ENCODE results near the gene FTH1. TPM values are rescaled to one million over a fixed set of nuclear protein-coding genes. Genes with fewer than 3 reads are reported as not detected.

Gene FTH1
- 1,461 and 1,535 TPM in 2 replicates for total RNA-seq (2021; fragmentation: NEBNext Ultra II Directional; extraction: Animal tissue kit (Norgen Biotek cat#: 25700))
- 895 and 1,153 TPM in 2 replicates for polyA plus RNA-seq (2011; rRNA removed)
- polyA plus RNA-seq (2011; cell fraction: cytosol; rRNA removed) = 859 TPM
- 858 TPM for polyA plus RNA-seq (2011; cell fraction: nucleus; rRNA removed)
- 2,371 to 2,868 TPM (median 2,459 TPM) in 4 replicates for polyA plus RNA-seq (2012, experiment 1 of 2)
- polyA plus RNA-seq (2012, experiment 2 of 2) = 3,437 TPM
- polyA plus RNA-seq (2013, experiment 1 of 2) = 1,345 TPM
- 1,427 TPM for polyA plus RNA-seq (2013, experiment 2 of 2)
- polyA minus RNA-seq (2011; rRNA and poly(A)+ RNA removed) = 388 and 391 TPM in 2 replicates
- 705 TPM for polyA minus RNA-seq (2011; cell fraction: cytosol; rRNA and poly(A)+ RNA removed)
- 403 TPM for polyA minus RNA-seq (2011; cell fraction: nucleus; rRNA and poly(A)+ RNA removed)
- long read RNA-seq, experiment 1, transcript FTH1-211 (3 exons, 788 nt) = minor isoform, 9 of 2,235 reads
- long read RNA-seq, experiment 1, transcript FTH1-201 (4 exons, 1,229 nt) = major isoform, 1,936 of 2,235 reads
- long read RNA-seq, experiment 1, partial matches to known transcripts = 208 of 2,235 reads
- long read RNA-seq, experiment 1, other reads (novel, unspliced or antisense) = 74 of 2,235 reads
- long read RNA-seq, experiment 2, transcript FTH1-201 (4 exons, 1,229 nt) = major isoform, 8 of 9 reads
- long read RNA-seq, experiment 2, partial matches to known transcripts = 1 of 9 reads
- long read RNA-seq, experiment 2, other reads (novel, unspliced or antisense) = 0 of 9 reads

DNA sequence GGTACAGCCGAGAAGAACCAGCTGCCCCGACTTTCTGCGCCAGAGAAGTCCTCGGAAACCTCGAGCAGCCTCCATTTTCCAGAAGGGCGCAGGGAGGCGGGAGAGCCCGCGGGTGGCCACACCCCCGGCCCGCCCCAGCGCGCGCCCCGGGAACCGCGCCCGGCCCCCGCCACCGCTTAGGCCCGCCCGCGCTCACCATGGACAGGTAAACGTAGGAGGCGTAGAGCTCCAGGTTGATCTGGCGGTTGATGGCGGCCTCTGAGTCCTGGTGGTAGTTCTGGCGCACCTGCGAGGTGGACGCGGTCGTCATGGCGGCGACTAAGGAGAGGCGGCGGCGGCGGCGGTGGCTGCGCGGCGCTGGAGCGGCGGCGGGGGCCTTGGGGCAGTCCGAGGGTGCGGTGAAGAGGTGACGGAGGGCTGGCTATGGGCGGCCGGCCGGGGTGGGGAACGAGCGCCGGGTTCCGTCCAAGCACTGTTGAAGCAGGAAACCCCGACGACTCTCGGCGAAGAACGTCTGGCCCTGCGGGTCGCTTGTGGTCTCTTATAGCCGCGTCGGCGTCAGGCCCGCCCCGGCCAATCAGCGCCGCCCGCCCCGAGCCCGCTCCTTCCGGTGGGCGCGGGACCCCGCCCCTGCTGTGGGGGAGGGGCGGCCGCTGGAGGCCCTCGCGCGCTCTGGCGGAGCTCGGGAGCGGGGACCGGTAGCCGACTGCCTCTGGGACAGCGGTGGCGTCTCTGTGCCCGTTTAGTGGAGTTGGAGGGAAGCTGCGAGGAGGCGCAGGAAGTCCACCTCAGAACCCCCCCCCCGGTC lies at the start of gene FTH1:
Gene FTH1, minus strand, starts transcription at position 519 of the 808 bp plus-strand sequence. Its CDS starts 209 bp downstream, at position 310.
- H3K4me2 ChIP-seq (ENCODE audit: insufficient read depth in 1 of 2, low read depth in 2 of 2, low read length in 2 of 2) = peak within 1 kb of the TSS; percentile 90 to 97
- H3K4me3 ChIP-seq (ENCODE audit: extremely low read depth in 1 of 4, insufficient read depth in 2 of 4, low read depth in 3 of 4, low read length in 4 of 4) = peak within 1 kb of the TSS; percentile 89 to 97 (median 96)
- H2BK15ac ChIP-seq (ENCODE audit: low read length) = peak within 1 kb of the TSS; percentile 74; the same call in 1 of the 2 replicates
- peaks cover 9 to 20% (median 13%) of the 10 kb centered on the region in 4 experiments for H3K4me1 ChIP-seq (replicated peaks in 1 of 4; ENCODE audit: control insufficient read depth in 3 of 4, insufficient read depth in 4 of 4, low read length in 3 of 4)
- ChIA-PET CTCF (ENCODE audit: partially characterized antibody) (interaction anchor here (0.6 to 5.8 kb wide), 7 partner anchors 12 to 141 kb away, joined by 3 to 36 read pairs (median 4); no protein-coding TSS in a partner anchor), POLR2A (ENCODE audit: partially characterized antibody) (interaction anchor here (0.7 to 25.7 kb wide), 48 partner anchors 5 to 175 kb away, joined by 3 to 458 read pairs (median 5); partner anchors contain the start of genes BEST1, FEN1, FTH1 and INCENP)
- H3K9me3 ChIP-seq (ENCODE audit: insufficient read depth in 2 of 2, low read depth in 1 of 2, low read length in 1 of 2) = no peaks in the 10 kb centered on the region
- no peaks in the 10 kb centered on the region for H3K27me3 ChIP-seq (replicated peaks in 1 of 4; ENCODE audit: control insufficient read depth in 3 of 4, extremely low read depth in 1 of 4, insufficient read depth in 3 of 4, low read length in 3 of 4)
- peak within 1 kb of the TSS; percentile 78 for H2AK5ac ChIP-seq (ENCODE audit: low read depth, low read length)
- peak within 1 kb of the TSS; percentile 96 for H3K27ac ChIP-seq (ENCODE audit: low read depth, low read length)
- peaks cover 14 to 35% of the 10 kb centered on the region in 2 experiments for H3K79me2 ChIP-seq (ENCODE audit: control insufficient read depth in 1 of 2, insufficient read depth in 2 of 2, low read length in 2 of 2)
- peak within 1 kb of the TSS; percentile 90 for H3K14ac ChIP-seq (ENCODE audit: insufficient read length)
- DNase-seq (ENCODE audit: low read depth in 1 of 2, low spot score in 2 of 2) = peak; percentile 56 to 90
- H2BK12ac ChIP-seq (ENCODE audit: low read depth, low read length) = peak within 1 kb of the TSS; percentile 80
- peak within 1 kb of the TSS; percentile 96 for H2BK5ac ChIP-seq (ENCODE audit: low read depth, low read length)
- peaks cover 14 to 29% (median 28%) of the 10 kb centered on the region in 4 experiments; a peak in 7 of 8 replicates for H3K36me3 ChIP-seq (ENCODE audit: control insufficient read depth in 2 of 4, insufficient read depth in 4 of 4, low read length in 3 of 4)
- peak within 1 kb of the TSS; percentile 93 for H4K5ac ChIP-seq (ENCODE audit: insufficient read length, low read depth, low read length)
- H3K56ac ChIP-seq (replicated peaks; ENCODE audit: insufficient read length, low read depth, low read length) = peak within 1 kb of the TSS; percentile 71
- H3K18ac ChIP-seq (ENCODE audit: extremely low read depth, low read length) = peak within 1 kb of the TSS; percentile 98
- H4K8ac ChIP-seq (ENCODE audit: extremely low read depth, insufficient read depth, low read length) = peak within 1 kb of the TSS; percentile 98
- FAIRE-seq = no peak
- peaks cover 10 to 19% of the 10 kb centered on the region in 2 experiments for H4K20me1 ChIP-seq (replicated peaks in 1 of 2; ENCODE audit: control insufficient read depth in 1 of 2, insufficient read depth in 2 of 2, low read length in 2 of 2)
- H3K9ac ChIP-seq (replicated peaks in 1 of 4; ENCODE audit: extremely low read depth in 1 of 4, low read depth in 3 of 4, low read length in 3 of 4) = peak within 1 kb of the TSS; percentile 88 to 95 (median 92)
- H2AFZ ChIP-seq (ENCODE audit: low read length) = no peak within 1 kb of the TSS
- peaks cover 12% of the 10 kb centered on the region; the same call in 1 of the 2 replicates for H3K23me2 ChIP-seq (ENCODE audit: low read depth, low read length)
- H4K91ac ChIP-seq (replicated peaks; ENCODE audit: insufficient read length, low read length) = peak within 1 kb of the TSS; percentile 97
- WGBS, 2 experiments (ENCODE audit: extremely low coverage in 1 of 2, insufficient coverage in 1 of 2, insufficient read length in 1 of 2, insufficient replicate concordance in 2 of 2, low coverage in 1 of 2, low lambda C conversion rate in 2 of 2, missing lambda C conversion rate in 1 of 2) = 15% methylated on average over 45 of the region's 93 CpGs; no CpG with 5 or more reads in 1 of the 2 experiments
- peak within 1 kb of the TSS; percentile 99 for H3K4ac ChIP-seq (replicated peaks; ENCODE audit: insufficient read length, low read depth, low read length)
- peak within 1 kb of the TSS; percentile 52 for H2BK120ac ChIP-seq (replicated peaks; ENCODE audit: low read depth, low read length)
- H3K79me1 ChIP-seq (ENCODE audit: low read depth, low read length) = peaks cover 2% of the 10 kb centered on the region
- no peak within 1 kb of the TSS for H3K23ac ChIP-seq (ENCODE audit: insufficient read length)
- H2BK20ac ChIP-seq (ENCODE audit: low read length) = no peak within 1 kb of the TSS; the same call in 1 of the 2 replicates
- TF ChIP-seq JUND (IDR thresholded peaks at IDR 0.05; ENCODE audit: low read length) = 0 out of 2 replicates have a peak, but pooled peaks have one; percentile 10
- no peak for TF ChIP-seq NRF1 (IDR thresholded peaks at IDR 0.05; ENCODE audit: low read depth, low read length)
- TF ChIP-seq, protein P1, sequence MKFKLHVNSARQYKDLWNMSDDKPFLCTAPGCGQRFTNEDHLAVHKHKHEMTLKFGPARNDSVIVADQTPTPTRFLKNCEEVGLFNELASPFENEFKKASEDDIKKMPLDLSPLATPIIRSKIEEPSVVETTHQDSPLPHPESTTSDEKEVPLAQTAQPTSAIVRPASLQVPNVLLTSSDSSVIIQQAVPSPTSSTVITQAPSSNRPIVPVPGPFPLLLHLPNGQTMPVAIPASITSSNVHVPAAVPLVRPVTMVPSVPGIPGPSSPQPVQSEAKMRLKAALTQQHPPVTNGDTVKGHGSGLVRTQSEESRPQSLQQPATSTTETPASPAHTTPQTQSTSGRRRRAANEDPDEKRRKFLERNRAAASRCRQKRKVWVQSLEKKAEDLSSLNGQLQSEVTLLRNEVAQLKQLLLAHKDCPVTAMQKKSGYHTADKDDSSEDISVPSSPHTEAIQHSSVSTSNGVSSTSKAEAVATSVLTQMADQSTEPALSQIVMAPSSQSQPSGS (IDR thresholded peaks at IDR 0.05; ENCODE audit: low read length) = no peak
- peak; percentile 7; the same call in 1 of the 2 replicates for TF ChIP-seq RBBP5 (IDR thresholded peaks at IDR 0.05; ENCODE audit: borderline replicate concordance, low read depth, low read length)
- TF ChIP-seq TCF12 (IDR thresholded peaks at IDR 0.05; ENCODE audit: low read depth, low read length) = 0 out of 2 replicates have a peak, but pooled peaks have one; percentile 37

Measured in H1 (cell line).